AG04449 (cell line): ENCODE results near the gene LRMDA.

Experiments used
- CTCF ChIA-PET: fragments of 350-600 bp; formaldehyde crosslinking; extraction: SDS; loops from one replicate; lab custom pipeline; 2021; ENCODE audit warnings: antibody characterized with exemption; lab: Yijun Ruan, JAX
- POLR2A ChIA-PET: fragments of 400-600, 350-600 bp; formaldehyde crosslinking; extraction: SDS; loops from one replicate; lab custom pipeline; 2020; ENCODE audit warnings: antibody characterized with exemption, inconsistent platforms; lab: Yijun Ruan, JAX
- DNase-seq: peaks from one replicate; pipeline ENCODE4 v3.0.0-alpha.2; 2010; ENCODE audit warnings: low read depth, low spot score
- H3K4me3 ChIP-seq: 2 replicates; pipeline ENCODE4 v1.5.1; 2011; ENCODE audit warnings: low read depth, mild to moderate bottlenecking, control low read depth, low read length
- CTCF ChIP-seq: IDR thresholded peaks from one replicate; pipeline ENCODE4 v1.5.1; 2011; ENCODE audit warnings: mild to moderate bottlenecking, moderate library complexity, low read length, control low read depth, inconsistent platforms; ENCODE audit not compliant: insufficient read depth; ENCODE audit errors: missing control alignments

LRMDA gene

DNA sequence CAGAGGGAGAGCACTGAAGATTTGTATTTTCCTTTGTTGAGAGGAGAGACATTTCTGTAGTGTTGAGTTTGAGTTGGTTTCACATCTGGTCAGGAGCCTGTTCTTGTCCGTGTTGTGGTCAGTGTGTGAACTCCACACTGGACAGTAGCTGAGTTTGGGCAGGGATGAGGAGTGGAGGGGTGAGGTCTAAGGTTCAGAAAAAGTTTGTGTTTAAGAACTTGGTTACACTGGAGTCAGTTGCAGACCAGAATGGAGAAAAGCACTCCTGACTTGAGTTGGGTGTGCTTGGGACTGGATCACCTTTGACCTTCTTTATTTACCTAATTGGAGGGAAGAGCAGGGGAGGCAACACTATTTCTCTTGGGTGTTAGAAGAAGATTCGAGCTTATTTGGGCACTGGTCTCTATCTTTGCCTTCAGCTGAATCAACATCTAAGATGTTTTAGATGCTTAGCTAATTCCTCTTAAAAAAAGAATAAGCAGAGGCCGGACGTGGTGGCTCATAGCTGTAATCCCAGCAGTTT lies 8.9 kb downstream of the LRMDA start:
- TF ChIP-seq CTCF = no peak
- H3K4me3 ChIP-seq = no peak overlapping the region
- ChIA-PET CTCF (no interaction called here), POLR2A (no interaction called here)
- DNase-seq = no peak

- no peak overlapping the region for H3K4me3 ChIP-seq
- no peak for TF ChIP-seq CTCF
- ChIA-PET POLR2A (no interaction called here), CTCF (no interaction called here)
- DNase-seq = no peak
Measured at GRCh38 chr10:75441196-75441595, 9.8 kb downstream of the LRMDA start.

DNA sequence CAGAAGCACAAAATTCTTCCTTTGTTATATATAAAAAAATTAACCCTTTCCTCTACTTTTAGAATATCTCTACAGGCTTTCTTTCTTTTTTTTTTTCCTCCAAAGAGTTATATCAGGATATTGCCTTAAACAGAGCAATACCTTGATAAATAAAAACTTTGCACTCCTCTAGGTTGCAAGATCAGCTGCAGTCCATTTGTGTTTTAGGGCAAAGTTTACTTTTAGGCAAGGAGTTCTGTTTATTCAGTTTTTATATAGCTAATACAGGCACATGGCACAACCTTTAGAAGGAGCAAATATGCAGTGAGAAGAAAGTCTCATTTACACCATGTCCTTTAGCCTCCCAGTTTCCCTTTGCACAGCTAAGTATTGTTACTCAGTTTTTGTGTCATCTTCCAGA lies 10.3 kb downstream of the LRMDA start:
- ChIA-PET CTCF (no interaction called here), POLR2A (no interaction called here)
- no peak for TF ChIP-seq CTCF
- no peak for DNase-seq
- no peak overlapping the region for H3K4me3 ChIP-seq

DNA sequence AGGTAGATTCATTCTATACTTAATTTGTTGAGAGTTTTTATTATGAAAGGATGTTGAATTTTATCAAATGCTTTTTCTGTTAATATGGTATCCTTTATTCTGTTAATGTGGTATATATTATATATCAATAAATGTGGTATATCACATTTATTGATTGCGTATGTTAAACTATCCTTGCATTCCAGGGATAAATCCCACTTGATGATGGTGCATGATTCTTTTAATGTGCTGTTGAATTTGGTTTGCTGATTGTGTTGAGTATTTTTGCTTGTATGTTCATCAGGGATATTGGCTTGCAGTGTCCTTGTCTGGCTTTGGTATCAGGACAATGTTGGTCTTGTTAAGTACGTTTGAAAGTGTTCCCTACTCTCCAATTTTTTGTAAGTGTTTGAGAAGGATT lies 11.9 kb downstream of the LRMDA start:
- no peak for DNase-seq
- TF ChIP-seq CTCF = no peak
- CTCF ChIA-PET = no interaction called here
- POLR2A ChIA-PET = no interaction called here
- no peak overlapping the region for H3K4me3 ChIP-seq

- no peak overlapping the region for H3K4me3 ChIP-seq
- no peak for DNase-seq
- ChIA-PET CTCF (no interaction called here), POLR2A (no interaction called here)
- TF ChIP-seq CTCF = no peak
Measured at GRCh38 chr10:75444781-75445386, 13.5 kb downstream of the LRMDA start.

GRCh38 chr10:75446508-75446907 lies 15.1 kb downstream of the LRMDA start:
- no peak overlapping the region for H3K4me3 ChIP-seq
- POLR2A ChIA-PET = no interaction called here
- DNase-seq = no peak
- CTCF ChIA-PET = no interaction called here
- no peak for TF ChIP-seq CTCF
